K562 (cell line): Measurements from ENCODE around the gene DHRS3. TPM values are rescaled to one million over a fixed set of nuclear protein-coding genes. Genes with fewer than 3 reads are reported as not detected.
A peak's percentile ranks its signal among the peaks of the same experiment; 100 is the strongest.

Source experiments
- ATAC-seq: fragments of 200-7000 bp; cut with Tn5 transposase; 3 replicates; pipeline ENCODE4 v1.9.1; 2020; ENCODE audit warnings: moderate library complexity
- BruUV-seq: library from RNA; stranded (reverse); fragments of 400-500 nt; replicated peaks from 2 replicates; lab custom pipeline; 2021; lab: Mats Ljungman, UMichigan
- CTCF ChIA-PET: fragments of 300-600 bp; formaldehyde crosslinking; extraction: SDS; loops from one replicate; lab custom pipeline; 2021; ENCODE audit warnings: low intra/inter-chr PET ratio; lab: Yijun Ruan, JAX
- POLR2A ChIA-PET: fragments of 300-600, 350-650 bp; sonication (Branson Sonifier 250); formaldehyde crosslinking; extraction: SDS; loops from one replicate; lab custom pipeline; 2021; ENCODE audit warnings: antibody characterized with exemption, inconsistent platforms; lab: Yijun Ruan, JAX
- DNase-seq, 4 experiments: peaks; one replicate each; pipeline versions ENCODE4 v3.0.0 to v3.0.0-alpha.2; 2011 to 2018; ENCODE audit warnings: low spot score in 3 of 4, mixed read lengths in 3 of 4; ENCODE audit errors: extremely low read depth in 1 of 4
- FAIRE-seq: peaks from 2 replicates; lab custom pipeline; 2011; peaks lifted over from hg19 to GRCh38; lab: Jason Lieb, UNC
- H2AFZ ChIP-seq: 2 replicates; pipeline ENCODE4 v1.6.0; 2011; ENCODE audit warnings: low read depth, low read length, control low read depth, inconsistent platforms
- H3K27ac ChIP-seq: fragments of 200-600 bp; 3 replicates; pipeline ENCODE4 v1.8.0; 2011; ENCODE audit warnings: low read depth, mild to moderate bottlenecking, control low read depth, inconsistent platforms, low read length, moderate library complexity, mixed read lengths; ENCODE audit errors: extremely low read depth
- H3K27me3 ChIP-seq, 2 experiments: fragments of 300-600 bp in 1 of 2; 2 replicates in 1 of 2; 3 replicates in 1 of 2; pipeline versions ENCODE4 v1.6.0 to v1.8.0; 2011; ENCODE audit warnings: inconsistent platforms in 2 of 2, low read length in 2 of 2, mild to moderate bottlenecking in 1 of 2, mixed read lengths in 1 of 2, moderate library complexity in 1 of 2; ENCODE audit not compliant: control insufficient read depth in 2 of 2, insufficient read depth in 2 of 2
- H3K36me3 ChIP-seq: fragments of 300-600 bp; 3 replicates; pipeline ENCODE4 v1.8.0; 2011; ENCODE audit warnings: mild to moderate bottlenecking, low read length, inconsistent platforms; ENCODE audit not compliant: control insufficient read depth, insufficient read depth
- H3K4me1 ChIP-seq, 2 experiments: fragments of 200-600 bp in 1 of 2; replicated peaks in 1 of 2; 2 replicates in 1 of 2; 3 replicates in 1 of 2; pipeline versions ENCODE4 v1.5.1 to v1.8.0; 2011; ENCODE audit warnings: inconsistent platforms in 2 of 2, low read length in 2 of 2, mild to moderate bottlenecking in 1 of 2, mixed read lengths in 1 of 2, moderate library complexity in 1 of 2; ENCODE audit not compliant: control insufficient read depth in 2 of 2, insufficient read depth in 2 of 2
- H3K4me2 ChIP-seq: 2 replicates; pipeline ENCODE4 v1.6.1; 2011; ENCODE audit warnings: low read length, control low read depth, inconsistent platforms, mixed read lengths; ENCODE audit not compliant: insufficient read depth
- H3K4me3 ChIP-seq: fragments of 200-600 bp; sonication (generic), shearing (Covaris generic); 2 replicates; pipeline ENCODE4 v1.5.1; 2016; ENCODE audit warnings: control low read depth, inconsistent platforms
- H3K79me2 ChIP-seq: fragments of 200-600 bp; 3 replicates; pipeline ENCODE4 v1.8.0; 2011; ENCODE audit warnings: low read length, inconsistent platforms; ENCODE audit not compliant: control insufficient read depth, insufficient read depth
- H3K9ac ChIP-seq, 2 experiments: 2 replicates each; pipeline versions ENCODE4 v1.6.0 to v1.6.1; 2011; ENCODE audit warnings: low read depth in 2 of 2, low read length in 2 of 2, control low read depth in 1 of 2, inconsistent platforms in 1 of 2, mild to moderate bottlenecking in 1 of 2, mixed read lengths in 1 of 2; ENCODE audit not compliant: insufficient read depth in 1 of 2
- H3K9me1 ChIP-seq: one replicate; pipeline ENCODE4 v1.6.0; 2011; ENCODE audit warnings: inconsistent platforms, mild to moderate bottlenecking, low read length, moderate library complexity; ENCODE audit not compliant: control insufficient read depth, insufficient read depth
- H3K9me3 ChIP-seq: replicated peaks from 2 replicates; pipeline ENCODE4 v1.5.1; 2011; ENCODE audit warnings: low read depth, low read length, inconsistent platforms; ENCODE audit not compliant: control insufficient read depth, insufficient read depth
- H4K20me1 ChIP-seq: replicated peaks from 2 replicates; pipeline ENCODE4 v1.6.1; 2011; ENCODE audit warnings: low read length, inconsistent platforms, mixed read lengths; ENCODE audit not compliant: control insufficient read depth, insufficient read depth
- NCOA2 ChIP-seq, 2 experiments: fragments of 450-650 bp; IDR thresholded peaks; 2 replicates each; pipeline ENCODE4 v1.6.1; 2018; ENCODE audit warnings: mild to moderate bottlenecking in 2 of 2, moderate library complexity in 1 of 2; ENCODE audit not compliant: partially characterized antibody in 2 of 2
- PCBP1 ChIP-seq: fragments of 200-400 bp; formaldehyde crosslinking; IDR thresholded peaks from 2 replicates; pipeline ENCODE4 v1.6.1; 2018; ENCODE audit warnings: mild to moderate bottlenecking, low read depth, low read length; ENCODE audit not compliant: poor library complexity, severe bottlenecking
- RBM25 ChIP-seq: fragments of 200-400 bp; formaldehyde crosslinking; IDR thresholded peaks from 2 replicates; pipeline ENCODE4 v1.6.1; 2018; ENCODE audit warnings: low read length, low read depth, moderate library complexity; ENCODE audit not compliant: severe bottlenecking
- STAT6 ChIP-seq: sonication (generic); formaldehyde crosslinking; IDR thresholded peaks from 2 replicates; pipeline ENCODE4 v1.8.1; 2023; ENCODE audit warnings: mild to moderate bottlenecking, missing genetic modification reagents
- ZFP30 ChIP-seq: fragments of 250-450 bp; sonication (Bioruptor Pico); IDR thresholded peaks from 2 replicates; pipeline ENCODE4 v1.8.0; 2022; ENCODE audit warnings: moderate library complexity, mild to moderate bottlenecking, inconsistent platforms, borderline replicate concordance
- WGBS: fragments of 100-300 bp; shearing (Covaris generic); methylation state at CpG from one replicate; pipeline ENCODE4 v1.1.6; 2016; ENCODE audit warnings: low coverage, mixed read lengths; ENCODE audit not compliant: insufficient coverage; ENCODE audit errors: missing lambda C conversion rate; 5-methylcytosine and 5-hydroxymethylcytosine counted together
- in situ Hi-C: fragments of 300-500 bp; cut with MboI; formaldehyde crosslinking; loops from 4 replicates; pipeline ENCODE4 v1.15.0; 2018; ENCODE audit warnings: inconsistent platforms, mixed read lengths
- intact Hi-C: fragments of 100-400 bp; cut with micrococcal nuclease; formaldehyde crosslinking; loops from 2 replicates; pipeline ENCODE4 v1.14.2; 2022
- polyA plus RNA-seq, 8 experiments: library from polyadenylated mRNA; depleted of rRNA in 4 of 8; stranded (reverse) in 5 of 8; unstranded in 3 of 8; fragments of >200 nt; fragmentation: Nextera tagmentation in 2 of 8; fragmentation: Illumina TruSeq in 1 of 8; extraction: Ambion mirVana in 2 of 8; extraction: Trizol in 1 of 8; gene quantifications; 2 replicates each; pipeline versions ENCODE4 v1.2.1 to v1.2.3, GENCODE V29; 2011 to 2014; ENCODE audit warnings: inconsistent platforms in 1 of 8, missing spikeins in 1 of 8
- total RNA-seq, 7 experiments: library from RNA; depleted of rRNA in 6 of 7; stranded (reverse); fragments of >200 nt in 6 of 7; fragmentation: Illumina TruSeq in 2 of 7; extraction: Trizol in 2 of 7; gene quantifications; 2 replicates each; pipeline versions ENCODE4 v1.2.1 to v1.2.3, GENCODE V29; 2011 to 2021; ENCODE audit warnings: low replicate concordance in 1 of 7

The DHRS3 gene
- total and polyA plus RNA-seq, 9 of the 15 experiments (the other 6 are each of a cell fraction or from before 2014, with no cell fraction given) = 21.0 to 116 (median 58.7) TPM

GRCh38 chr1:12570291-12570690 lies 47.7 kb downstream of the DHRS3 start (continued):
- TF ChIP-seq PCBP1 (no peak), ZFP30 (CRISPR knock-in tag) (no peak), STAT6 (CRISPR knock-in tag) (no peak)
- TF ChIP-seq, all 486 proteins: peak for 4

- BruUV-seq = TSS peak; percentile 58
- no peaks in the 10 kb centered on the region for H4K20me1 ChIP-seq
- DNase-seq = no peak
- no peak overlapping the region for H2AFZ ChIP-seq
- H3K79me2 ChIP-seq = no peaks in the 10 kb centered on the region
- no peak for ATAC-seq
- no peak overlapping the region for H3K27ac ChIP-seq
- in situ Hi-C loops = no loop called here
- H3K9me1 ChIP-seq = no peaks in the 10 kb centered on the region
- peaks cover 55% of the 10 kb centered on the region for H3K36me3 ChIP-seq
- H3K4me2 ChIP-seq = no peak overlapping the region
- intact Hi-C loops = no loop called here
- no peak for FAIRE-seq
- H3K4me3 ChIP-seq = no peak overlapping the region
- H3K9ac ChIP-seq = peak overlapping the region in 1 of 2 experiments; percentile 54; a peak in 1 of 4 replicates
- WGBS = 85% methylated on average over 13 of the region's 14 CpGs
- ChIA-PET POLR2A (interaction anchor here (0.7 to 1.1 kb wide), 3 partner anchors 8 to 381 kb away, joined by 3 read pairs; no protein-coding TSS in a partner anchor), CTCF (no interaction called here)
- no peaks in the 10 kb centered on the region for H3K27me3 ChIP-seq
- H3K4me1 ChIP-seq = peaks cover 0 to 3% of the 10 kb centered on the region in 2 experiments; a peak in 3 of 5 replicates
- peaks cover 15% of the 10 kb centered on the region for H3K9me3 ChIP-seq
- TF ChIP-seq RBM25 (peak; percentile 51), NCOA2 (IDR thresholded peaks at IDR 0.05; ENCODE audit: partially characterized antibody in 2 of 2) (no peak)
These were observed 49.8 kb downstream of the DHRS3 start for GRCh38 chr1:12568009-12568767.
